ENCODE data around the gene DAZAP1.

The DAZAP1 gene

DNA sequence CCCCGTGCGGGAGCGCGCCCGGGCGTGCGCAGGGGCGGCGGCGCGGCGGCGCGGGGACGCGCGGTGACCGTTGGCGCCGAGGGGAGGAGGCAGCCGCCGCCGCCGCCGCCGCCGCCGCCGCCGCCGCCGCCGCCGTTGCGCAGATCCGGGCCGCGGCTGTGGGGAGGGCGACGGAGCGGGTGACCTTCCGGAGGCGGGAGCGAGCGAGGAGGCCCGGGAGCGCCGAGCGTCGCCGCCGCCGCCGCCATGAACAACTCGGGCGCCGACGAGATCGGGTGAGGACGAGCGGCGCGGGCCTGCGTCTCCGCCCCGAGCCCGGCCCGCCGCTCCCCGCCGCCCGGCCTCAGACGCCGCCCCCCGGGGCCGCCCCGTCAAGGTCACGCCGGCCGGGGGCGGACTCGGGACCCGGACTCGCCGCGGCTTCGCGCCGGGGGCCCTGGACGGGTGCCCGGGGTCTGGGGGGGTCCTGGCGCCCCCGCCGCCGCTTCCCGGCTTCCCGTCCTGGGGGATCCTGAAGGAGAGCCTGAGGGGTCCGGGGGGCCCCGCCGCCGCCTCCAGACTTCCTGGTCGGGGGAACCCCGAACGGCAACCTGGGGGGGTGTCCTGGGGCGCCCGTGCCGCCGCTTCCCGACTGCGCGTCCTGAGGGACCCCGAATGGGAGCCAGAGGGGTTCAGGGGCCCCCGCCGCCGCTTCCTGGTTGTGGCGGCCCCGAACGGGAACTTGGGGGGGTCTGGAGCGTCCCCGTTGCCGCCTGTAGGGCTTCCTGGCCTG is at the start of gene DAZAP1:
Gene DAZAP1 (plus strand): TSS at position 59 of the 772 bp plus-strand sequence. CDS start 188 bp downstream, at position 247.
- DNase-seq (ENCODE audit: insufficient read length, low spot score) (no peak), FAIRE-seq (no peak)
- no peak for TF ChIP-seq POLR2A (IDR thresholded peaks at IDR 0.05; ENCODE audit: low read depth, low read length)

- FAIRE-seq (no peak), DNase-seq (ENCODE audit: insufficient read length, low spot score) (no peak)
- TF ChIP-seq POLR2A (IDR thresholded peaks at IDR 0.05; ENCODE audit: low read depth, low read length): no peak
These were observed 47.1 kb upstream of the DAZAP1 start for GRCh38 chr19:1360126-1360817.

GRCh38 chr19:1360818-1361461 is 46.4 kb upstream of the DAZAP1 start:
- 0 out of 2 replicates have a peak, but pooled peaks have one; percentile 8 for TF ChIP-seq POLR2A (IDR thresholded peaks at IDR 0.05; ENCODE audit: low read depth, low read length)
- FAIRE-seq (no peak), DNase-seq (ENCODE audit: insufficient read length, low spot score) (peak; percentile 36)

DNA sequence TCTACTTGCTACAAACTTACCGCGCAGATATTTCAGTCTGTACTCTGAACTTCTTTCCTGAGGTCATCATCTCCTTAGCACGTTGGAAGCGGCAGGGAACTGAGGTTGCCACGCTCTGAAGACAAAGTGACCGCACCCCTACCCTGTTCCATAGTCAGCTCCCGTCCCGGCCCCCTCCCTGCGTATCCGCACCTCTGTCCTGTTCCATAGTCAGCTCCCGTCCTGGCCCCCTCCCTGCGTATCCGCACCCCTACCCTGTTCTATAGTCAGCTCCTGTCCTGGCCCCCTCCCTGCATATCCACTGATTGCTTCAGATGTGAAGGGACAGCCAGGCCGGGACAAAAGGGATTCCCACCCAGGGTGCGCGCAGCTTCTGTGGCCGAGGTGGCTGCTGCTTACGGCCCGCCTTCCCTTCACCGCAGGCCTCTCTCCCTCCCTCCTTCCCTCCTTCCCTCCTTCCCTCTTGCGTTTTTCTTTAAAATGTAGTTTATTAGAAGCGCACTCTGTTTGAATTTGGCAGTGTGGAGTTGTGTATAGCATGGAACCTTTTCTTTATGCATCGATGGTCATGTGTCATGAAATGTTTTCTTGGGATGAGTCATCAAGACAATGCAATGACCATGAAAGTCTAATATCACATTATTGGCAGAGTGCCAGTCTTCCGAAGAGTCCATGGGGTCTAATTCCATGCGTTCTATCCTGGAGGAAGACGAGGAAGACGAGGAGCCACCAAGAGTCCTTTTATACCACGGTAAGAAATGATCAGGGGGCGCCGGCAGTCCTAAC is 45.6 kb upstream of the DAZAP1 start:
- FAIRE-seq (no peak), DNase-seq (ENCODE audit: insufficient read length, low spot score) (peak; percentile 30)

GRCh38 chr19:1362387-1363257 is 44.8 kb upstream of the DAZAP1 start:
- no peak for DNase-seq (ENCODE audit: insufficient read length, low spot score)
- no peak for FAIRE-seq
- no peak for TF ChIP-seq POLR2A (IDR thresholded peaks at IDR 0.05; ENCODE audit: low read depth, low read length)

More for the DNA sequence above, 45.6 kb upstream of the DAZAP1 start:
- TF ChIP-seq POLR2A (IDR thresholded peaks at IDR 0.05; ENCODE audit: low read depth, low read length): no peak

GRCh38 chr19:1363599-1363998 is 43.8 kb upstream of the DAZAP1 start:
- no peak for TF ChIP-seq POLR2A (IDR thresholded peaks at IDR 0.05; ENCODE audit: low read depth, low read length)
- no peak for DNase-seq (ENCODE audit: insufficient read length, low spot score)
- no peak for FAIRE-seq

- FAIRE-seq (no peak), DNase-seq (ENCODE audit: insufficient read length, low spot score) (no peak)
These were observed 43.2 kb upstream of the DAZAP1 start for GRCh38 chr19:1364070-1364704.

DNA sequence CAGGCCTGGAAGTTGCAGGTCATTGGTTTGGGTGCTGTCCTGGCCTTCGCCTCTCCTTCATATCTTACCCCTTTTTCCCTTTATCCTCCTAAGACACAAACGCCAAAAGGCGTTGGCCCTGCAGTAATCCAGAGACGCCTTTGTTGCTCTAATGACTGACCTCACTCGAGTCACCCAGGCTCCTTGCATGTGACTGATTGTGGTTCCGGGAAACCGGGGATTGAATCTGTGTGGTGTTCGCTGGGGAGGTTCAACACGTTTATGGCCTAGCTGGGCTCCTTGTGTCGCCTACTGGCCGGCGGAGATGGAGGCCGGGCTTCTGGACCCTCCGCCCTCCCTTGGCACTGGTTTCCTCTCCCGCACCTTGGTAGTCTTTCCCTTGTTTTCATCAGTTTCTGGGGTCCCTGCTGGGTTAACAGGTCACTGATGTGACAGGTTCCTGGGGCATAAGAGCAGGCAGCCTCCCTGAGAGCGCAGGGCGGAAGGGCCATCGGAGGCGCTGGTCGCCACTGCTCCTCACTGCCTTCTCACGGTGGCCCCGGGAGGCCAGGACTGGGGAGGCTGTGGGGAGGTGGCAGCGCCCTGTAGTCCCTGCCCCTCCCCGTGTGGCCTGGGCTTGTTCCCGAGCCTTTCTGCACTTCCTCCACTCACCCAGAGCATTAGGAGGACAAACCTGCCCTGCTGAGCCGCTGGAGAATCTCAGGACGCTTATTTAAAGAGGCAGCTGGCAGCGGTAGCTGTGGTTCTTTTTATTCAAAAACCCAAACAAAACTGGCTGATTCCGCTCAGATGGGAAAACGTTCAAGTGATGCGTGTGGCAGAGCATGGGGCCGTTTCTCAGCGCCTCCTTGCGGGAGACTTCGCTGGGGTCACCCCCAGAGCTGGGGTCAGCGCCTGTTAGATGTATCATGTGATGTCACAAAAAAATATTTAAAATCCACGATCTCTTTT is 41.8 kb upstream of the DAZAP1 start:
- TF ChIP-seq POLR2A (IDR thresholded peaks at IDR 0.05; ENCODE audit: low read depth, low read length): no peak
- no peak for DNase-seq (ENCODE audit: insufficient read length, low spot score)
- FAIRE-seq: no peak

More at GRCh38 chr19:1364070-1364704, 43.2 kb upstream of the DAZAP1 start:
- TF ChIP-seq POLR2A (IDR thresholded peaks at IDR 0.05; ENCODE audit: low read depth, low read length): no peak

DNA sequence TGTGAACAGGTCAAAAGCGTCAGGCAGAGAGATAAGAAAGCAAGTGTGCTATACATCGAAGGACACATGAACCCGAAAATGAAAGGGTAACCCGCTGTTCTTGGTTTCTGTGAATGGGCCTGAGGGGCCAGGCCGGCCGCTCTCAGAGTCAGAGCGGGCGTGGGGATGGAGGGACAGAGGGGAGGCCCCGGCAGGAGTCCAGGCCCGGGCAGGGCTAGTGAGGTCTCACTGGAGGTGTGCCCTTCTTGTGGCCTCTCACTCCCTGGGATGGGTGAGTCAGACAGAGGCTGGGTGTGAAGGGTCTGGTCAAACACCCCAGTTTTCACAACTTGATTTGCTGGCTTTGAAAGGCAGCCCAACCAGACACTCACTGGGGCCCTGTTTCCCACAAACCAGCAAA is 41.1 kb upstream of the DAZAP1 start:
- TF ChIP-seq POLR2A (IDR thresholded peaks at IDR 0.05; ENCODE audit: low read depth, low read length): no peak
- FAIRE-seq: no peak

DNA sequence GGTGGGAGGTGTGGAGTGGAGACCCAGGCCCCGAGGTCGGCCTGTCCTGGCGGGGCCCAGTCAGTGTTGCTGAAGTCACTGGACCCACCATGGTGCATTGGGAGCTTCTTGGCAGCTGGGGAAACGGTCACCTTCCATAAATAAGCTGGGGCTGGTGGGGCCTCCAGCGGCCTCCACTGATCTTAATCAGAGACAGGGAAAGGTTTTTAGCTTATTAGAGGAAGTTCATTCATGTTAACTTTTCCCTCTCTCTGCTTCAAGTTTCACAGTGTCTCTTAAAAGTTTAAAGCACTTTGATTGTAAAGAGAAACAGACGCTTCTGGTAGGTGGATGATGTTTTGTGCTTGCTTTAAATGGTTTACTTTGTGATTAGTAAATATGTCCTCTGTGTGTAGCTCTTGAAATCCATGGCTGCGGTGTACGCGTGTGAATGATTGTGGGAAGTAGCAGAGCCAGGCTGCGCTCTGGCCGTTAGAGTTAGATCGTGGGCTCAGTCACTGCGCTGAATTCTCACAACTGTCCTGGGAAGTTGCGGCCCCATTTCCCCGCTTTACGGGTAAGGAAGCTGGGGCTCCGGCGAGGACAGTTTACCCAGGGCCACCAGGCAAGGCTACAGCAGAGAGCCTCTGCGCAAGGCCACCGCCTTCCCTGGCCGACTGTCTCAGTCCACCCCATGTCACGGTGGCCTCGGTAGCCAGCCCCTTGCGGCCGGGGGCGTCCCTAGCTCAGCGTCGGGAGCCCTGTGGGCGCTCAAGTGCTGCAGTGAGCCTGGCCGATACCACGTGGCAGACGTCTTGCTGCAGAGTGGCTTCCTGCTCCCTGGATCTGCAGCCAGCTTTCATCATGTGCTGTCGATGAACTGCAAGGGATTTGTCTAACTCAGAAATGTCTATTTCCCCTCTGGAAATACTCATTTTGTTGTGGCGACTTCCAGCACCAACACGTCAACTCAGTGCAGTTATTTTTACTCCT is 40.2 kb upstream of the DAZAP1 start:
- no peak for FAIRE-seq
- TF ChIP-seq POLR2A (IDR thresholded peaks at IDR 0.05; ENCODE audit: low read depth, low read length): no peak
- no peak for DNase-seq (ENCODE audit: insufficient read length, low spot score)

More for the DNA sequence above, 41.1 kb upstream of the DAZAP1 start:
- DNase-seq (ENCODE audit: insufficient read length, low spot score): no peak

Data from H54 (cell line).